ENCODE results near the gene MITF. TPM values are rescaled to one million over a fixed set of nuclear protein-coding genes. Genes with fewer than 3 reads are reported as not detected.
A peak's percentile ranks its signal among the peaks of the same experiment; 100 is the strongest.

The MITF gene
- total and polyA plus RNA-seq, 8 donors: 6.2 to 29.6 (median 7.5) TPM

- no peak for TF ChIP-seq CTCF (IDR thresholded peaks at IDR 0.05)
- peaks cover 0 to 4% of the 10 kb centered on the region in 2 donors for H3K4me1 ChIP-seq
- no peak overlapping the region for H3K27ac ChIP-seq
- ATAC-seq: peak; percentile 86
- H3K27me3 ChIP-seq: no peaks in the 10 kb centered on the region
- H3K36me3 ChIP-seq: no peaks in the 10 kb centered on the region
- intact Hi-C loops (cut with DNase I): no loop called here
- no peaks in the 10 kb centered on the region for H3K9me3 ChIP-seq
- H3K4me3 ChIP-seq: no peak overlapping the region
- no peak for DNase-seq
Observed at GRCh38 chr3:69770219-69770618, 31.0 kb downstream of the MITF start.

GRCh38 chr3:69770976-69771634, 31.8 kb downstream of the MITF start:
- TF ChIP-seq CTCF (IDR thresholded peaks at IDR 0.05): no peak
- no peak overlapping the region for H3K4me3 ChIP-seq
- no peak for DNase-seq
- ATAC-seq: peak; percentile 40
- no peaks in the 10 kb centered on the region for H3K4me1 ChIP-seq
- no peaks in the 10 kb centered on the region for H3K27me3 ChIP-seq
- no peaks in the 10 kb centered on the region for H3K36me3 ChIP-seq
- no peak overlapping the region for H3K27ac ChIP-seq
- intact Hi-C loops (cut with DNase I): no loop called here
- no peaks in the 10 kb centered on the region for H3K9me3 ChIP-seq

DNA sequence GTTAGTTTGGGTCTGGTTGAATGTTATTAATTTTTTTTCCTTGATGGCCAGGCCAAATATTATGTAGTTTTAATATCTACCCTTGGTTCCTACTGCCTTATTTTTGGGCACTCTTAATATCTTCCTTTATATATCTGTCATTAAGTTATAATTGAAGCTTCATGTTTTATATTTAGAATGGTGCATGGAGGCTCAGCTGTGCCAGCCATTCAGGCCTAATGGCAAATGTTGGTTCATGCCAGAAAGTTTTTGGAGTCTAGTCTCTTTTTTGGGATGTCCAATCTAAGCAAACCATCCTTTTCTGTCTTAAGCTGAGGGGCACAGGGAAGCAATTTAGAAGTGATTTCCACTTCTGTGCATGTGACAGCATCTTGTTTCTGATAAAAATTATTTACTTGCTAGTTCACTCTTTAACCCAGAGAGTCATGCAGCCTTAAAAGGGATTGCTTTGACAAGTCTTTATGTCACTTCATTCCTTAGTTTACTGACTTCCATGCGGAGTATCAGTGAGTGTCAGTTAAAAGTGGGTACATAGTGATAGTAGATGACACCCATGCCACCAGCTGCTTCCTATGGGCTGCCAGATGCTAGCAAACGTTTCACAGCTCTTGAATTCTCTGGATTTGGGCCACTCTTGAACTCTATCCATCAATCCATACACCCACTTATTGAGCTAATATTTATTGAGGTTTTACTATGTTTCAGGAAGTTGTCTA, 33.0 kb downstream of the MITF start:
- Histone ChIP-seq H3K27me3 (no peaks in the 10 kb centered on the region), H3K27ac (no peak overlapping the region), H3K9me3 (no peaks in the 10 kb centered on the region), H3K36me3 (no peaks in the 10 kb centered on the region), H3K4me3 (no peak overlapping the region), H3K4me1 (peaks cover 0 to 8% of the 10 kb centered on the region in 2 donors)
- TF ChIP-seq CTCF (IDR thresholded peaks at IDR 0.05): no peak
- intact Hi-C loops (cut with DNase I): no loop called here
- no peak for DNase-seq
- ATAC-seq: no peak

- intact Hi-C loops (cut with DNase I): no loop called here
- Histone ChIP-seq H3K9me3 (no peaks in the 10 kb centered on the region), H3K27me3 (no peaks in the 10 kb centered on the region), H3K36me3 (no peaks in the 10 kb centered on the region), H3K4me3 (no peak overlapping the region), H3K27ac (no peak overlapping the region), H3K4me1 (peaks cover 0 to 13% of the 10 kb centered on the region in 2 donors)
- no peak for TF ChIP-seq CTCF (IDR thresholded peaks at IDR 0.05)
- DNase-seq (no peak), ATAC-seq (no peak)
Observed at GRCh38 chr3:69774029-69774428, 34.8 kb downstream of the MITF start.

- Histone ChIP-seq H3K27ac (no peak overlapping the region), H3K4me1 (peaks cover 0 to 13% of the 10 kb centered on the region in 2 donors), H3K4me3 (no peak overlapping the region), H3K27me3 (no peaks in the 10 kb centered on the region), H3K9me3 (no peaks in the 10 kb centered on the region), H3K36me3 (no peaks in the 10 kb centered on the region)
- DNase-seq (no peak), ATAC-seq (no peak)
- intact Hi-C loops (cut with DNase I): no loop called here
- TF ChIP-seq CTCF (IDR thresholded peaks at IDR 0.05): no peak
Observed at GRCh38 chr3:69775751-69776150, 36.5 kb downstream of the MITF start.

Data from left lung (tissue), 10 donors.